Keratinocyte (primary cell): Measurements from ENCODE around the gene UBE2O. TPM values are rescaled to one million over a fixed set of nuclear protein-coding genes. Genes with fewer than 3 reads are reported as not detected.

Source experiments
- DNase-seq: peaks from one replicate; pipeline ENCODE4 v3.0.0-alpha.2; 2011; ENCODE audit warnings: low read depth, missing footprints, low spot score
- FAIRE-seq: peaks from 2 replicates; lab custom pipeline; 2011; peaks lifted over from hg19 to GRCh38; lab: Jason Lieb, UNC
- H2AFZ ChIP-seq: 2 replicates; pipeline ENCODE4 v1.6.0; 2012; ENCODE audit warnings: low read length, control low read depth, inconsistent platforms; ENCODE audit not compliant: control insufficient read depth
- H3K27ac ChIP-seq: 2 replicates; pipeline ENCODE4 v1.5.1; 2011; ENCODE audit warnings: low read length; ENCODE audit not compliant: control insufficient read depth, insufficient read depth
- H3K27me3 ChIP-seq: 3 replicates; pipeline ENCODE4 v1.6.0; 2011; ENCODE audit warnings: low read length; ENCODE audit not compliant: control insufficient read depth, insufficient read depth; ENCODE audit errors: extremely low read depth
- H3K36me3 ChIP-seq, 2 experiments: 2 replicates in 1 of 2; 3 replicates in 1 of 2; pipeline ENCODE4 v1.5.1; 2011; ENCODE audit warnings: low read length in 2 of 2, mild to moderate bottlenecking in 1 of 2; ENCODE audit not compliant: control insufficient read depth in 2 of 2, insufficient read depth in 2 of 2; ENCODE audit errors: extremely low read depth in 1 of 2
- H3K4me1 ChIP-seq: 3 replicates; pipeline ENCODE4 v1.5.1; 2011; ENCODE audit warnings: low read length; ENCODE audit not compliant: control insufficient read depth, insufficient read depth; ENCODE audit errors: extremely low read depth
- H3K4me2 ChIP-seq: 3 replicates; pipeline ENCODE4 v1.6.0; 2011; ENCODE audit warnings: low read depth, low read length; ENCODE audit not compliant: control insufficient read depth, insufficient read depth; ENCODE audit errors: extremely low read depth
- H3K4me3 ChIP-seq, 3 experiments: fragments of 200-600 bp in 1 of 3; sonication (generic) in 1 of 3; 2 replicates in 2 of 3; 3 replicates in 1 of 3; pipeline ENCODE4 v1.5.1; 2011 to 2016; ENCODE audit warnings: low read length in 3 of 3, mild to moderate bottlenecking in 3 of 3, control low read depth in 2 of 3, inconsistent platforms in 1 of 3, low read depth in 1 of 3, mixed read lengths in 1 of 3, mixed run types in 1 of 3, moderate library complexity in 1 of 3; ENCODE audit not compliant: control insufficient read depth in 2 of 3, insufficient read depth in 2 of 3; ENCODE audit errors: extremely low read depth in 1 of 3
- H3K79me2 ChIP-seq: 2 replicates; pipeline ENCODE4 v1.6.0; 2012; ENCODE audit warnings: low read length; ENCODE audit not compliant: control insufficient read depth, insufficient read depth
- H3K9ac ChIP-seq: 3 replicates; pipeline ENCODE4 v1.6.0; 2011; ENCODE audit warnings: low read length; ENCODE audit not compliant: control insufficient read depth, insufficient read depth; ENCODE audit errors: extremely low read depth
- H3K9me1 ChIP-seq: 3 replicates; pipeline ENCODE4 v1.6.0; 2011; ENCODE audit warnings: low read length; ENCODE audit not compliant: control insufficient read depth, insufficient read depth; ENCODE audit errors: extremely low read depth
- H3K9me3 ChIP-seq: 2 replicates; pipeline ENCODE4 v1.5.1; 2012; ENCODE audit warnings: low read depth, low read length; ENCODE audit not compliant: control insufficient read depth
- H4K20me1 ChIP-seq: 3 replicates; pipeline ENCODE4 v1.6.0; 2011; ENCODE audit warnings: low read length; ENCODE audit not compliant: control insufficient read depth, insufficient read depth; ENCODE audit errors: extremely low read depth
- EZH2 ChIP-seq: IDR thresholded peaks from one replicate; pipeline ENCODE4 v1.6.1; 2012; ENCODE audit warnings: inconsistent platforms, mild to moderate bottlenecking, low read length, moderate library complexity
- dilution Hi-C: fragments of 300-500 bp; cut with MboI; formaldehyde crosslinking; loops from one replicate; pipeline ENCODE4 v1.7.0; 2020; ENCODE audit warnings: low sequenced_read_pairs; ENCODE audit not compliant: extremely low pct_ligation_motif_present
- polyA plus RNA-seq, 5 experiments: library from polyadenylated mRNA; depleted of rRNA in 3 of 5; stranded (reverse) in 3 of 5; stranded (forward) in 1 of 5; unstranded in 1 of 5; fragments of >200 nt; gene quantifications; 1 replicate in 1 of 5; 2 replicates in 3 of 5; 3 replicates in 1 of 5; pipeline versions ENCODE4 v1.2.1 to v1.2.3, GENCODE V29; 2011 to 2012; ENCODE audit warnings: missing spikeins in 2 of 5, low read depth in 1 of 5, low replicate concordance in 1 of 5
- TF ChIP-seq, protein P1 (sequence below), 3 experiments: IDR thresholded peaks in 1 of 3; conservative IDR thresholded peaks in 1 of 3; optimal IDR thresholded peaks in 1 of 3; 2 replicates in 2 of 3; 3 replicates in 1 of 3; pipeline versions ENCODE3 to v1.5.1; 2011; ENCODE audit warnings: low read length in 3 of 3, mild to moderate bottlenecking in 3 of 3, moderate library complexity in 2 of 3, control low read depth in 1 of 3, inconsistent platforms in 1 of 3; ENCODE audit not compliant: insufficient read depth in 2 of 3; ENCODE audit errors: extremely low read depth in 1 of 3

Gene UBE2O
- polyA plus RNA-seq, 1 donor (not counting 4 experiments of a cell fraction or from before 2014, with no cell fraction given), result 10.9 TPM

GRCh38 chr17:76408037-76408849, 44.7 kb downstream of the UBE2O start:
- H3K9ac ChIP-seq, result no peak overlapping the region
- H3K9me3 ChIP-seq, result no peaks in the 10 kb centered on the region
- dilution Hi-C loops, result no loop called here
- H3K4me1 ChIP-seq, result no peaks in the 10 kb centered on the region
- FAIRE-seq (no peak), DNase-seq (no peak)
- H2AFZ ChIP-seq, result no peak overlapping the region
- peaks cover 18% of the 10 kb centered on the region for H3K79me2 ChIP-seq
- H3K4me3 ChIP-seq, result no peak overlapping the region
- H4K20me1 ChIP-seq, result peaks cover 12% of the 10 kb centered on the region
- H3K4me2 ChIP-seq, result no peak overlapping the region
- H3K27ac ChIP-seq, result no peak overlapping the region
- no peaks in the 10 kb centered on the region for H3K27me3 ChIP-seq
- TF ChIP-seq EZH2, result no peak
- TF ChIP-seq, protein P1, sequence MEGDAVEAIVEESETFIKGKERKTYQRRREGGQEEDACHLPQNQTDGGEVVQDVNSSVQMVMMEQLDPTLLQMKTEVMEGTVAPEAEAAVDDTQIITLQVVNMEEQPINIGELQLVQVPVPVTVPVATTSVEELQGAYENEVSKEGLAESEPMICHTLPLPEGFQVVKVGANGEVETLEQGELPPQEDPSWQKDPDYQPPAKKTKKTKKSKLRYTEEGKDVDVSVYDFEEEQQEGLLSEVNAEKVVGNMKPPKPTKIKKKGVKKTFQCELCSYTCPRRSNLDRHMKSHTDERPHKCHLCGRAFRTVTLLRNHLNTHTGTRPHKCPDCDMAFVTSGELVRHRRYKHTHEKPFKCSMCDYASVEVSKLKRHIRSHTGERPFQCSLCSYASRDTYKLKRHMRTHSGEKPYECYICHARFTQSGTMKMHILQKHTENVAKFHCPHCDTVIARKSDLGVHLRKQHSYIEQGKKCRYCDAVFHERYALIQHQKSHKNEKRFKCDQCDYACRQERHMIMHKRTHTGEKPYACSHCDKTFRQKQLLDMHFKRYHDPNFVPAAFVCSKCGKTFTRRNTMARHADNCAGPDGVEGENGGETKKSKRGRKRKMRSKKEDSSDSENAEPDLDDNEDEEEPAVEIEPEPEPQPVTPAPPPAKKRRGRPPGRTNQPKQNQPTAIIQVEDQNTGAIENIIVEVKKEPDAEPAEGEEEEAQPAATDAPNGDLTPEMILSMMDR (optimal IDR thresholded peaks at IDR 0.05 in 1 of 3, IDR thresholded peaks at IDR 0.05 in 1 of 3, conservative IDR thresholded peaks at IDR 0.05 in 1 of 3; ENCODE audit: extremely low read depth in 1 of 3, insufficient read depth in 2 of 3, low read length in 3 of 3), result peak; percentile 93 to 95 (median 95)
- H3K9me1 ChIP-seq, result no peaks in the 10 kb centered on the region
- peaks cover 3 to 8% of the 10 kb centered on the region in 2 experiments for H3K36me3 ChIP-seq

- Histone ChIP-seq H3K27ac (no peak overlapping the region), H3K9ac (no peak overlapping the region), H2AFZ (no peak overlapping the region), H3K36me3 (peaks cover 5 to 11% of the 10 kb centered on the region in 2 experiments), H3K4me2 (no peak overlapping the region), H3K27me3 (no peaks in the 10 kb centered on the region), H3K4me3 (no peak overlapping the region), H3K9me3 (no peaks in the 10 kb centered on the region), H3K9me1 (no peaks in the 10 kb centered on the region), H3K79me2 (peaks cover 18% of the 10 kb centered on the region), H3K4me1 (no peaks in the 10 kb centered on the region), H4K20me1 (peaks cover 12% of the 10 kb centered on the region)
- no peak for TF ChIP-seq EZH2
- TF ChIP-seq, protein P1 (optimal IDR thresholded peaks at IDR 0.05 in 1 of 3, IDR thresholded peaks at IDR 0.05 in 1 of 3, conservative IDR thresholded peaks at IDR 0.05 in 1 of 3; ENCODE audit: extremely low read depth in 1 of 3, insufficient read depth in 2 of 3, low read length in 3 of 3), result no peak
- FAIRE-seq (no peak), DNase-seq (no peak)
- dilution Hi-C loops, result no loop called here
Measured at GRCh38 chr17:76407509-76407908, 45.4 kb downstream of the UBE2O start.
